ENCODE results near the gene RYR2.

RYR2 gene

DNA sequence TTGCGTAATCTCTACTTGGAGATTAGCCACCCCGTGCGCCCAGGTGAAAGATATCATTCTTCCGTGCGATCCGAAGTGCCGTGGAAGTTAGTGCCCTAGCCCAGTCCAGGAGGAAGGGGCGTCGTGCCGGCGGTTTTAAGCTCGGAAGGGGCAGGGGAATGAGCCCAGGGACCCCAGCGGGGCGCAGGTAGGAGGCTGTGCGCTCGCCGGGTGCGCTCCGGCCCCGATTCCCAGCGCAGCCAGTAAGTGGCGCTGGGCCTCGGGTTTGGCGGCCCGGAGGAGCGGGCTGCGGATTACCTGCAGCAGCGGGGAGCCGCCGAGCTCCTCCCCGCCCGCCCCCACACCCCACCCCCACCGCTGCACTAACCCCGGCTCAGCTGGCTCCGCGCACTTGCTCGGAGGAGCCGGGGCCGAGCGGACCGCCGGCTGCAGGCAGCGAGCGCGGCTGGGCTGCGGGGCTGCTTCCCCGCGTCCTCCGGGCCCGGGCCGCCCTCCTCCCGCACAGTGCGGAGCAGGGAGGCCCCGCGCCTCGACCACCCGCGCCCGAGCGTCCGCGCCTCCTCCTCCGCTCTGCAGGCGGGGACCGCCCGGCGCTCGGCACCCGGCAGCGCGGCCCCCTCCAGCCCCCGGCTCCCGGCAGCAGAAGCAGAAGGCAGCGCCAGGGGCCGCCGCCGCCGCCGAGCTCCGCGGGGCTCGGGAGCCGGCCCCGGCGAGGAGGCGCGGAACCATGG lies at the start of gene RYR2:
Gene RYR2 (plus strand): TSS at position 390 of the 731 bp plus-strand sequence. CDS start 338 bp downstream, at position 728.
- no peak for DNase-seq (ENCODE audit: low read depth in 4 of 4, low spot score in 1 of 4)

DNA sequence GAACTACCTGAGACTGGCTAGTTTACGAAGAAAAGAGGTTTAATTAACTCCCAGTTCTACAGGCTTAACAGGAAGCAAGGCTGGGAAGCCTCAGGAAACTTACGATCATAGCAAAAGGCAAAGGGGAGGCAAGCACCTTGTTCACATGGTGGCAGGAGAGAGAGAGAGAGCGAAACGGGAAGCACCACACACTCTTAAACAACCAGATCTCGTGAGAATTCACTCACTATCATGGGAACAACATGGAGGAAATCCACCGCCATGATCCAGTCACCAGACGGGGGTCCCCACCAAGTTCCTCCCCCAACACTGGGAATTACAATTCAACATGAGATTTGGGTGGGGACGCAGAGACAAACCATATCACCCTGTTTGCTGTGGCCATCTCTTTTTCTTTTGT lies 49.5 kb upstream of the RYR2 start:
- no peak for DNase-seq (ENCODE audit: low read depth in 4 of 4, low spot score in 1 of 4)

DNA sequence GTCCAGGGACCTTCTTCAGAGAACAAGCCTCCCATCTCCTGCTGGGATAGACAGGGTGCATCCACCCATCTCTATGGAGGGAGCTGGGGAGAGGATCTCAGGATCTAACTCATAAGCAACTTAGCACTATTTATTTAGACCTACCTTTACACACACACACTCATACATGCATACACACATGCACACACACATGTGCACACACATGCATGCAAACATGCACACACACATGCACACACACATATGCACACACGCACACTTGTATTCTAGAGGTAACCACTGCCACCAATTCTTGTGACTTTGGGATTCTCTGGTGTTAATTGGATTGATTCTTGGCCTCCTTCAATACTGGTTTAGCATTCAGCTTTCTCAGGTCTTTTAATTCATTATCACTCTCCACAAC lies 47.5 kb upstream of the RYR2 start:
- no peak for DNase-seq (ENCODE audit: low read depth in 4 of 4, low spot score in 1 of 4)

DNA sequence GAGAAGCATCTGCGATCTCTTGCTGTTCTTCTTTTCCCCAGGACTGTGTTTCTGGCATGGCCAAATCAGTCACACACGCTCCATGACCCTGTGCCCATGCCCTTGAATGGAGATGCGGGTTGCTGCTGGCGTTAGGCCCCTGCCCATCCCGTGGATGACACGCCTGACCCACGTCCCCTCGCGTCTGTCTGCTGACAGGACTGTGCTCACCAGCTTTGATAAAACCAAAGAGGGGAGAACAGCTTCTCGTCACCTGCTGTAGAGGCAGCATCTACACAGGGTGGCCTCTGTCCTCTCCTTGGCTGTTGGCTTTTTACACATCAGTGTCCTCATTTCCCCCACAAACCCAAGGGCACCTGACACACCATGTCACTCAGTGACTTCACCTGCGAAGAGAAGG lies 44.6 kb upstream of the RYR2 start:
- DNase-seq (ENCODE audit: low read depth in 4 of 4, low spot score in 1 of 4), result no peak

DNA sequence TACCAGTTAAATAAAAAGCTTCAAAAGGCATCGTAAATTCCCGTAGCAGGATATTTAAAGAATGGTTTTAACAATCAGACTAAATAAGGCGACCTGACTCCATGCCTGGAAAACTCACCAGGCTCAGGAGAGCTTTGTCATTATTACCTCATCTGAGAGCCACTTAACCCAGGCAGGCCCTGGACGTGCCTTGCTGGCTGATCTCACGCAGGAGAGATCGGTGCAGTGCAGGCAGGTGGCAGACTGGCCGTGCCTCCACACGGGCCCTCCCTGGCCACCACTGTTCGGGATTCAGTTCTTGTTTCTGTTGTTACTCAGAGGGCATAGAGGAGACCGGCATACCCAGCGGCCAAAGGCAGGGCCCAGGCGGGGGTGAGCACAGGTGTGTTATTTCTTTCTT lies 44.1 kb upstream of the RYR2 start:
- no peak for DNase-seq (ENCODE audit: low read depth in 4 of 4, low spot score in 1 of 4)

DNA sequence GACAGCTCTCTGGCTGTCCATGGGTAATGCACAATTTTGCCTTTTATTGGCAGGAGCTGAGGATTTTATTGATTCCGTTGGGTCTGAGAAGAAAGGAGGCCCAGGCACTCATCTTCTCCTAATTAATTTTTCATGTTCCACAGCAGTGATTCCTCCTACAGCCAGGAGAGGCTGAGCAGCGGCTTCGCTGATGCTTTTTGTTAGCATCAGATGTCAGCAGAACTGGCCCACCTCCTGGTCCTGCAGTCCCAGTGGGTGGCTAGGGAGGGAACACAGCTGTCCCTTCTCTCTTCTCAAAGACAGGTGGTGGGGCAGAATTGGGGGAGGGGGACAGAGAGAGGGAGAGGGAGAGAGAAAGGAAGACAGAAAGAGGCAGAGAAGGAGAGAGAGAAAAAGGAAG lies 43.4 kb upstream of the RYR2 start:
- DNase-seq (ENCODE audit: low read depth in 4 of 4, low spot score in 1 of 4), result no peak

DNA sequence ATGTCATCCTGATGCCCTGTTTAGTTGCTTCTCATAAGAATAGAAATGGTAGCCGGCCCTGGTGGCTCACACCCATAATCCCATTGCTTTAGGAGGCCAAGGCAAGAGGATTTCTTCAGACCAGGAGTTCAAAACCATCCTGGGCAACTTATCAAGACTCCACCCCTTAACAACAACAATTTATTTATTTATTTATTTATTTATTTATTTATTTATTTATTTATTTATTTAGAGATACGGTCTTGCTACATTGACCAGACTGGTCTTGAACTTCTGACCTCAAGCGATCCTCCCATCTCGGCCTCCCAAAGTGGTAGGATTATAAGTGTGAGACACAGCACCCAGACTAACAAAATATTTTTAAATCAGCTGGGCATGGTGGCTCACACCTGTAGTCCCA lies 41.8 kb upstream of the RYR2 start:
- no peak for DNase-seq (ENCODE audit: low read depth in 4 of 4, low spot score in 1 of 4)

DNA sequence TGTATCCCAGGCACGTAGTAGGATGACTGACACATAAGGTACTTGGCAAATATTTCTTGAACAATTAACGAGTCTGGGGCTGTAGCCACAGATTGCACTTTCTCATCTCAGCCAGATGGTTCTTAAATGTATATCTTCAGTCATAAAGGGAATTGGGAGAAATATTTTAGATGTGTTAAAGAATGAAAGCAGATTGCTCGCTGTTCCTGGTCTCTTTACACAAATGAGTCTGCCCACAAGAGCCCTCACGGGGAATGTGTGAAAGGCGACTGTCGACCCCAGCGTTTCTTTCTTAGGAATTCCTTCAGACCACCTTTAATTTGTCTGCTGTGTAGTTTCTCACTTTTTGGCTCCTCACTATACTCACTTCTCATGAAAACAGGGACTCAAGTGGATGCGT lies 38.5 kb upstream of the RYR2 start:
- no peak for DNase-seq (ENCODE audit: low read depth in 4 of 4, low spot score in 1 of 4)

DNA sequence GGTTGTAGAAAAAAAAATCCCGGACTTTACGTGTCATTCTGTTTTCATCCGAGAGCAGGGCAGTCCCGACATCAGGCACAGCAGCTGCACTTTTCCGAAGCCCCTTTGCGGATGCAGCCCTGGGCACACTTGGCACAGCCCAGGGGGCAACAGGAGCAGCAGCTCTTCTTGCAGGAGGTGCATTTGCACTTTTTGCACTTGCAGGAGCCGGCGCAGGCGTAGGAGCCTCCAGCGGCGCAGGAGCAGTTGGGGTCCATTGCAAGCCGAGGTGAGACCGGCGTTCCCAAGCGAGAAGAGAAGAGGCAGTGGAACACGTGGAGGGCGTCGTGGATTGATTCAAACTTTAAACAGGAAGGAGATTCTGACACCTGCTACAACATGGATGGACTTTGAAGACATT lies 37.9 kb upstream of the RYR2 start, which contains the start of gene MT1HL1:
Gene MT1HL1 (minus strand): TSS at position 326 of the 400 bp plus-strand sequence. CDS start 69 bp downstream, at position 257.
- DNase-seq (ENCODE audit: low read depth in 4 of 4, low spot score in 1 of 4), result no peak

DNA sequence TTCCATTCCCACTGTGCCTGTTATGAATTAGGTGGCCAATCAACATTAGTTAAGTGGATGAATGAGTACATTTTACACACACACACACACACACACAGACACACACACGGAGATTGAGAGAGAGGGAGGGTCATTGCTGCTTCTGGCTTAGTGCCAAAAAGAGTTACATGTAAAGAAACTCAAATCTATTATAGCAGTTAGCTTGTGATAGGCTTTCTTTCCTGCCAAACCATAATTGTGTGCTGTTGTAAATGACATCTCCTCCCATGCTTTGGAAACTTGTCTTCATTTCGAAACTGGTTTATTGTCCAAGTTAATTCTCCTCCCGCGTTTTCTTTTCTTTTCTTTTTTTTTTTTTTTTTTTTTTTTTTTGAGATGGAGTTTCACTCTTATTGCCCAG lies 36.3 kb upstream of the RYR2 start:
- DNase-seq (ENCODE audit: low read depth in 4 of 4, low spot score in 1 of 4), result no peak

DNA sequence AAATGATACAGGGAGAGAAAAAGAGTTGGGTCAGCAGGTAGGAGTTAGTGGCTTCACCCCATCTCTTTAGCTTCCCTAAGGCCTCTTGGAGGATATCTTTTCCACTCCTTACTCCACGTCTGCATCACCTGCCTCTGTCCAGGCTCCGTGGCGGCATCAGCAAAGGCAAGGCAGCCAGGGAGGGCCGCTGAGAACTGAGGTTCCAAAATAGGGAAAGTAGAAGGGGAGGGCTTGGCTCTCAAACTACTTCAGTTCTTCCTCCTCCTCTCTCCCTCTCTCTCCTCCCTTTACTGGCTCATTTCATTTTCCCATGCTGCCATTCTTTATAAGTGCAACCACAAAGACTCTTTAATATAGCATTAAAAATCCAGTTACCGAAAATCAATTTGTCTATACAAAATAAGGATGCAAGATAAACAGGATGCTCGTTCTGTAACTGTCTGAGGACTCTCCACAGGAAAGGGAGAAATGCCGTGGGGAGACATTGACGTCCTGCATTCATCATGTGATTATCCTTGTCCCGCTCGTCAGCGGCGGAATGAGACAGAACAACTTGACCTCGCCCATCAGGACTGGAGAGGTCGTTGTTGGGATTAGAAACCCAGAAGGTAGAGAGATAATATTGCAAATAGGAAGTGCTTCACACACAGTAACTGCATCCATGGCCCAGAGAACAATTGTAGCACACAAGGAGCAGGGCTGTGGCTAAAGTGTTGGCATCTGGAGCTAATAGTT lies 34.7 kb upstream of the RYR2 start:
- no peak for DNase-seq (ENCODE audit: low read depth in 4 of 4, low spot score in 1 of 4)

DNA sequence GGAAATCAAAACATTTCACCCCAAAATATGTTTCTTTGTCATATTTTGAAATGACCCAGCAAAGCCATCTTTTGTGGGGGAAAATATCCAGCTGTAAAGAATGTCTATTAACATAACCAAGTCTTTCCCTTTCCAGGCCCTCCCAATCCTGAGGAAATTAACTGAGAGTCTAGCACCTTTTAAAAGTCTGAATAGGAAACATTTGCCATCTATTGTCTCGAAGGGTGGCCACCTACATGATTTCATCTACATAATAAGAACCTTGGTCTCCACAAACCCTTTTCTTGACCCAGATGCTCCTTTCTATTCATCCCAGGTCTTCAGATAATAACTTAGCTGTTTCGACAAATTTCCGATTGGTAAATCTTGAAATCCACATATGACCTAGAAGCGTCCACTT lies 32.4 kb upstream of the RYR2 start:
- no peak for DNase-seq (ENCODE audit: low read depth in 4 of 4, low spot score in 1 of 4)

DNA sequence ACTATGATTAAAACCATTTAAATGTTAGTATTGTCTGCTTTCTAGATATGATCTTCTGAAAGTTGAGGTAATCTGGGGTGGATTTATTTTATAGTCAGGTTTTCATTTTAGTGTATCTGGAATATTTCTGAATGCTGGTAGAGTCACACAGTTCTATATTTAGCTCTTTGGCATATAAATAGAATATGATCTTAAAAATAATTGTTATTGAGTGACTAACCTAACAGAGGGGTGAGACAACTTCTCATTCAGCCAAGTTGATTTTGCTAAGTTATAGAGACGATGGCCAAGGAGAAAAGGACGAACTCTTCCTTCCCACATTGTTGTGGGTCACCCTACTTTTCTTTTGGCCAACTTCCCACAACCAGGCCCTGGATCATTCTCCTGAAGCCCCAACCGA lies 30.6 kb upstream of the RYR2 start:
- no peak for DNase-seq (ENCODE audit: low read depth in 4 of 4, low spot score in 1 of 4)

DNA sequence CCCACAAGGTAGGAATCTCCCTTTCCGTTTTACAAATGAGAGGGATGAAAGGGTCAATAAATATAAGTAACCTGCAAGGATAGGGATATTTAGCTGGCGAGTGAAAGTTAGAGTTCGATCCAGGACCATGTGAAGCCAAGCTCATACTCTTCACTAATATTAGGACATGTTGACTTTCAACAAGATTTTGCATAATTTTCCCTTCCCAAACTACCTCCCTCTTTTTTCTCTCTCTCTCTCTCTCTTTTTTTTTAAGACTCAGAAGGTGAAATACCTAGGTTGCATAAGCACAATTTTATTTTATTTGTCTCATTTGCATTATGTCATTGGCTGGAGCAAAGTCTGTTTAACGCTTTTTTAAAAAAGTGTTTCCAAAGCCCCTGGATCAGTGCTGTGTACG lies 29.6 kb upstream of the RYR2 start:
- no peak for DNase-seq (ENCODE audit: low read depth in 4 of 4, low spot score in 1 of 4)

DNA sequence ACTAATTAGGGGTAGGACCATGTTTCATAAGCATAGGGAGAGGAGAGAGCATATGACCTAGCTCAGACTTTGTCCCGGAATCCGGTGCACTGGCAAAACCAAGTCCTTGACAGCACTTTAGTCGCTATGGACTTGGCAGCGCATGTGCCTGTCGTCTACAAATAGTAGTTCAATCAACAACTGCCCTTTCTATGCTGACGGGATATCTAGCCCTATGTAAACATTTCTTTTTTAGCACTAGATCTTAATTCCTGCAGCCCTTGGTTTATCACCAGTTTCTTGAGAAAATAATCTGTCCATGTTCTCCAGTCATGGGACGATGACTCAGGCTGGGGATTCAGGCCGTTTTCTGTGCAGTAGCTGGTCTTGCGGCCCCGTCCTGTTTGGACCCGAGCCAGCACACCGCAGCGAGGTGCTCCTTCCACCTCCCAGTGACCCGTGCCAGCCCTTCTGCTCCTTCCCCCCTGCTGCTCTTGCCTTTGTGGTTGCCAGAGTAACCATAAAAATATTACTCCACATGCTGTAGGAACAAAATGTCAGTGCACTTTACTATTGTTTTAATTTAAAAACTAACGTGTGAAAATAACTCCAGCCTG lies 29.1 kb upstream of the RYR2 start:
- no peak for DNase-seq (ENCODE audit: low read depth in 4 of 4, low spot score in 1 of 4)

DNA sequence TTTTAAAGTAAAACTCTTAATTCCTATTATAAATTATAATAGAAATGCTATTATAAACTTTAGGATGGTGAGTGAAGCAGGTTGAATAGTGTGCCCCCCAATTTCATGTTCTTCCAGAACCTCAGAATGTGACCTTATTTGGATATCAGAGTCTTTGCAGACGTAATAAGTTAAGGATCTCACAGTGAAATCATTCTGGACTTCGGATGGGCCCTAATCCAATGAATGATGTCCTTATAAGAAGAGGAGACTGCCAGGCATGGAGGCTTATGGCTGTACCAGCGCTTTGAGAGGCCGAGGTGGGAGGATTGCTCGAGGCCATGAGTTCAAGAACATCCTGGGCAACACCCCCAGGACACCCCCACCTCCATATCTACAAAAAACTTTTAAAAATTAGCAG lies 28.4 kb upstream of the RYR2 start:
- DNase-seq (ENCODE audit: low read depth in 4 of 4, low spot score in 1 of 4), result no peak

DNA sequence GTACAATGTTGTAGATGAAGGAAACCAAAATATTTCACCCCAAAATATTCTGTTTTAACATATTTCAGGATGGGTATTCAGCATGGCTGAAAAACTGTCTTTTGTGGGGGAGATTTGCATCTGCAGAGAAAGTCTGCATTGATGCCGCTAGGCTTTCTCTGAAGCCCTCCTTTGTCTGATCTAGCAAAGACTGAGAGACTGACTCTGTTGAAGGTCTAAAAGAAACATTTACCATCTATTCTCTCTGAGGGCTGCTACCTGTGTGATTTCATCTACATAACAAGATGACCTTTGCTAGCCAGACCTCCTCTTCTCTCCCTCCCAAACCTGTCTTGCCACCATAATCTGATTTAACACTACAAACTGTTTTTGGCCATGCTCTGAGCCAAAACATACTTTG lies 25.4 kb upstream of the RYR2 start:
- no peak for DNase-seq (ENCODE audit: low read depth in 4 of 4, low spot score in 1 of 4)

DNA sequence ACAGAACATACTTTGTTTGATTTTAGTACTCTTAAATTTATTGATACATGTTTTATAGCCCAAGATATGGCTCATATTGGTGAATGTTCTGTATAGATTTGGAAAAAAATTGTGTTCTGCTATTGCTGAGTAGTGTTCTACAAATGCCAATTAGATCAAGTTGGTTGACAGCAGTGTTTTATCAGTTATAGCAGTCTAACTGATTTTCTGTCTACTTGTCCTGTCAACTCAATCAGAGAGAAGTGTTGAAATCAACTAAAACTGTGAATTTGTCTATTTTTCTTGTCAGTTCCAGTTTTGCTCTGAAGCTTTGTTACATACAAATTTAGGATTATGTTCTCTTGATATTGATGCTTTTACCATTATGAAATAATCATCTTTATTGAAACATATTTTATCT lies 23.1 kb upstream of the RYR2 start:
- no peak for DNase-seq (ENCODE audit: low read depth in 4 of 4, low spot score in 1 of 4)

DNA sequence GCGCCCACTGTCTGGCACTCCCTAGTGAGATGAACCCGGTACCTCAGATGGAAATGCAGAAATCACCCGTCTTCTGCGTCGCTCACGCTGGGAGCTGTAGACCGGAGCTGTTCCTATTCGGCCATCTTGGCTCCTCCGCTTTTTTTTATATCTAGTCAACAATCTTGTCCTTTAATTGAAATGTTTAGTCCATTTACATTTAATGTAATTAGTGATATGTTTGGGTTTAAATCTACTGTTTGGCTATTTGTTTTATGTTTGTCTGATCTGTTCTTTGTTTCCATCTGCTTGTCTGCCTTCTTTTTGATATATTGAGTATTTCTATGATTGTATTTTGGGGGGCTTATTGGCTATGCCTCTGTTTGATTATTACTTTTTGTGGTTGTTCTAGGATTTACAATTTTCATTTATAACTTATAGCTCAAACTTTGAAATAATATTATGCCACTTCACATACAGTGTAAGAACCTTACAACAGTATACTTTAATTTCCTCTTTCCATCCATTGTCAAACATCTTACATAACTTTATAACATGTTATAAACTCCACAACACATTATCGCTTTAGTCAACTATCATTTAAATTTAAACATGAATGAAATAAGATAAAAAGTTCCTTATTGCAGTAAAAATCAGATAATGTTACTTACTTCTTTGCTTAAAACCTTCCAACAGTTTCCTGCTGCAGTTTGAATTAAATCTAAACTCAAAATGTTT lies 16.5 kb upstream of the RYR2 start:
- DNase-seq (ENCODE audit: low read depth in 4 of 4, low spot score in 1 of 4), result no peak

DNA sequence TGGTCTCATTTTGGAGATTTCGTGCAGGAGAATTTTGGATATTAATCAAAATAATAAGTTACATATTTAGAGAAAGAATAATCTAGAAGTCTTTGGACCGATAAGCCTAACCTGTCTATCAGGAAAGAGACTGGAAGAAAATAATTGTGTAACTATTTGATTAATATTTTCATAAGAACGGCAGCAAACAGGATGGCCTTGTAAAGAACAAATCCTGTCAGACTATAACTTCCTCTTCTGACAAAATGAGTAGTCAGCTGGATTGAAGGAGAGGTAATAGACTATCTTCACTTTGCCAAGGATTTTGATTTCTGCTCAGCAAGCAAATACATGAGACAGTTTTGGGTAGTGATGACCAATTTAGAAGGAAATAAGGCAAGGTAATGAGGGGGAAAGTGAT lies 12.7 kb upstream of the RYR2 start:
- no peak for DNase-seq (ENCODE audit: low read depth in 4 of 4, low spot score in 1 of 4)

DNA sequence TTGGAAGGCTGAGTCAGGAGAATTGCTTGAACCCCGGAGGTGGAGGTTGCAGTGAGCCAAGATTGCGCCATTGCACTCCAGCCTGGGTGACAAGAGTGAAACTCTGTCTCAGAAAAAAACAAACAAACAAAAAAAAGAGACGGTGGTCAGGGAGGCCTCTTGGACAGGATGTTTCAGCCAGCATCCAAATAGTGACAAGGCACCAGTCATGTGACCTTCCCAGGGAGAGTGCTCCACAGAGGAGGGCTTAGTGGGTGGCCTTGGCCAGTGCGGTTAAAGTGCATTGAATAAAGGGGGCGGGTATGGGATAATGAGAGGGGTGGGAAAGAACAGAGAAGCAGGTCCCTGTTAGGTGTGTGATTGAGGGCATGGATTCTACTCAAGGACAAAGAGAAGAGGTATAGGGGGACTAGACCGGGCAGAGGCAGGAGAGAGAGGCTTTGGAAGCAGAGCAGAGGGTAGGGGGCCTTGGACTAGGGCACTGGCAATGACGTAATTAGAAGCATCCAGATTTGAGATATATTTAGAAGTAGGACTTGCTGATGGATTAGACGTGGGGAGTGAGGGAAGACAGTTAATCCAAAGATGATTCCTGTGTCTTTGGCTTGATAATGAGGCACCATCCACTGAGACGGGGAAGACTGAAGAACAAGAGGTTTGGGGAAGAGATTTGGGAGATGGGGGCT lies 12.0 kb upstream of the RYR2 start:
- no peak for DNase-seq (ENCODE audit: low read depth in 4 of 4, low spot score in 1 of 4)
